GM19467 (cell line): Measurements from ENCODE around the gene IRF4.

Source experiments
- ATAC-seq: cut with Tn5 transposase; IDR thresholded peaks from one replicate; pipeline ENCODE4 v1.9.1; 2021; ENCODE audit warnings: mild to moderate bottlenecking, moderate library complexity; ENCODE audit not compliant: unreplicated experiment

The IRF4 gene

DNA sequence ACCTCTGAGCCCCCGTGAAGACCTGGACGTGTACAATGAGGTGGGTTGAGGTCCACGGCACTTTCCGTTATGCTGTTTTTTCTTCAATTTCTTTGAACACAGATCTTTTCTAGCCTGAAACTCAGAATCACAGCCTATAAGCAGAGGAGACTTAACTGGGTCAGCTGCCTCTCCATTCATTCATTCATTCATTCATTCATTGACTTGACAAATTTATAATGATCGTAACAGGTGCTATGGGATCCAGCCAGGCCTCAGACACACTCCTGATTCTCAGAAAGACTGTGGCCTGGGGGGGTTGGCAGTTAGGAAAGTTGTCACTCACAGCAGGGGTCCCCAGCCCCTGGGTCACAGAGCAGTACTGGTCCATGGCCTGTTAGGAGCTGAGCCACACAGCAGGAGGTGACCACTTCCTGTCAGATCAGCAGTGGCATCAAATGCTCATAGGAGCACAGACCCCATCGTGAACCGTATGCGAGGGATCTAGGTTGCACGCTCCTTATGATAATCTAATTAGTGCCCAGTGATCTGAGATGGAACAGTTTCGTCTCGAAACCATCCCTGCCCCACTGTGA, 38.6 kb upstream of the IRF4 start:
- ATAC-seq: no peak

- ATAC-seq: no peak
Observed at GRCh38 chr6:353642-354614, 37.6 kb upstream of the IRF4 start.

GRCh38 chr6:354631-355280, 36.8 kb upstream of the IRF4 start:
- ATAC-seq: no peak

- no peak for ATAC-seq
Observed at GRCh38 chr6:355373-356208, 36.0 kb upstream of the IRF4 start.

GRCh38 chr6:356828-357251, 34.7 kb upstream of the IRF4 start:
- peak; percentile 41 for ATAC-seq

GRCh38 chr6:357261-357790, 34.2 kb upstream of the IRF4 start:
- ATAC-seq: no peak

DNA sequence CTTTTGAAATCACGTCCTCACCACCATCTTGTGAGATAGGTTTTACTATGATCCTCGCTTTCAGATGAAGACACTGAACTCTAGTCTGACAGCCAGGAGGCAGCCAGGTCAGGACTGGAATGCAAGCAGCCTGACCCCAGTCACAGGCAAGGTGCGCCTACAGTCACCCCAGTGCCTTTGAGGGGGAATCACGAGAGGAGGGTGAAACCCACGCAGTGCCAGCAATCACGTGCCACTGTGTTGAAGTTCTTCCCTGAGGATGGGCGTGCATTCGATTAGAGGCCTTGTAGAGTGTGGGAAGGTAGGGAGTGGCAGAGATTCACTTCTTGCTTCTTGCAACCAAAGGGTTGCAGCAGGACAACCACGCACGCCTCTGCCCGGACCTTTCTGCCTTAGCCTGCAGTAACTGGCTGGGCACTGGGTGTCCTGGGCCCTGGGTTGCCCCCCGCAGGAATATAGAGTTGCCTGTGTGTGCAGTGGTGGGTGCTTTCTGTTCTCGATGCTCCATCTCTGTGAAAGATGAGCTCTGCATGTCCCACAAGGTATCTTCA, 33.7 kb upstream of the IRF4 start:
- no peak for ATAC-seq

DNA sequence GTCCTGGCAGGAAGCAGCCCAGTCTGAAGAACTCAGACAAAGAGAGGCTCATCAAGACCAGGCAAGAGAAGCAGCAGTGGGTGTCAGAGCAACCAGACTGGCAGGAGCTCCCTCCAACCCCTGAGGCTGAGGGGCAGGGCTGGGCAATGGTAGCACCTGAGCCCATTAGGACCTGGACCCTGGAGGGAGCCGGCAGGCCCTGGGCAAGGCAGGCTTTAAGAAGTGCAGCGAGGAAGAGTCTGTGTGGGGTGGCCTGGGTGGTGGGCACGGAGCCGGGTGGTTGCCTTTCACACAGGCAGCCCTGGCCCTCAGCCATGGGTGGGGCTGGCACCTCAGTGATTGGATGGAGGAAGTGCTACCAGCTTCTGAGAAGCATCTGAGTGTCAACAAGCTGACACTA, 33.1 kb upstream of the IRF4 start:
- no peak for ATAC-seq

DNA sequence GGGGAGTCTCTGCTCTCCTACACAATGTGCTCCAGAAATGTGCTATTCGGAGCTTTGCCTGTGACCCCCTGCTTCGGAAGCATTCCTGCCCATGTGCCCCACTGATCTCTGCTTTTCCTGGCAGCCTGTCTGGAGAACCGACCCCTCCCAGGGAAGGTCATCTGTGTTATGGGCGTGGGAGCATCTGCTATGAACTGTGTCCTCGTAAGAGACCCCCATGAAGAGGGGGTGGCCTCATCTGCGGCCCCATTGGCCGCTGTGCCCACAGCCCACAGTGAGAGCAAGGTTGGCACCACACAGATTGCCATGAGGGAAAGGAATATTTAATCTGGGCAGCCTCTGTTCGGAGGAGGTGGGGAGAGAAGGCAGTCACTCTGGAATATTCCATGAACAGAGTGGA, 32.7 kb upstream of the IRF4 start:
- ATAC-seq: no peak

- ATAC-seq: no peak
Observed at GRCh38 chr6:359261-360035, 32.1 kb upstream of the IRF4 start.

DNA sequence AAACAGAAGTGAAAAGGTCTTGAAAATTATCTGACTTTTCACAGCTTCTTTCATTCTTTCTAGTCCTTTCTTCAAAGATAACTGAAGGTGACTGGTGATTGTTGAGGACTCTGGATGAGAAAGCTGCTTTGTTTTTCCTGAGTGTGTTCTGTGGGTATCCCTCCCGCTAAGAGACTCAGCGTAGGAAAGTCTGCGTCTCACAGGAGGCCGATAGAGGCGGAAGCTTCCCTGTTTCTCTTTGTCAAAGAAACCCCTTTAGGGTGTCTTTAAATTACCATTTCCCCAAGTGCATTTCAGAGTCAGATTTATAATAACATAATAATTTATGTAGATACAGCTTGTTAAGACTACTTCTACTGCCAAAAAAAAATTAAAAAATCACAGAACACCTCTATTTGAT, 31.2 kb upstream of the IRF4 start:
- ATAC-seq: no peak

- no peak for ATAC-seq
Observed at GRCh38 chr6:360764-361373, 30.7 kb upstream of the IRF4 start.

DNA sequence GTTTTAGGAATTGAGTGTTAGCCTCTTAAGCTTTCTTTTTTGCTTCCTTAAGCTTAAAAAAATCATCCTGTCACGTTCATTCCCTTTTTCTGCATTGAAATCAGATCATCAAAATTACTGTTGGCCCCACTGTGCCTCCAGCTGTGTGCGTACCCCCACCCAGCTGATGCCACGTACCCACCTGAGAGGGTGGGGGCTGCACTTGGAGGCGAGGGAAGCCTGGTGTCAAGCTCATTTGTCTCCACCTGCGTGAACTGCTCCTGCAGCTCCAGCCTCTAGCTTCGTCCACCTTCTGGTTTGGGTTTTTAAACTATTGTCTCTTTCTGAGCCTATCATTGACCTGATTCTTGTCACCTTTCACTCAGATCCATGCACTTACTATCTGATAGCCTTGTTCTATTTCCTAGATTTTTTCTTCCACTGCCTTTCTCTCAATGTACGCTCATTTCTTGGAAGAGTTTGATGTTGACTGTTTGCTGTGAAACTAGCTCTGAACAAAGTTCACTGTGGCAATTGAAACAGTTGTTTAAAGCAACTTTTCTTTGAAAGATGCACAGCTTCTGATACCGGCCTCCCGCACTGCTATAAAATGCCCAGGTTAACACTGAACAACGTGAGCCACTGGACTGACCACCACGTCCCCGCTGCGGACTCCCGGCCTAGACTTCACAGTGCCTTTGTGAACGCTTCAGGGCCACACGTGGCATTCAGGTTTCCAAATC, 30.0 kb upstream of the IRF4 start:
- no peak for ATAC-seq

GRCh38 chr6:362231-362923, 29.2 kb upstream of the IRF4 start:
- no peak for ATAC-seq

GRCh38 chr6:362924-363249, 28.7 kb upstream of the IRF4 start:
- ATAC-seq: no peak

- ATAC-seq: no peak
Observed at GRCh38 chr6:363291-363690, 28.3 kb upstream of the IRF4 start.

- ATAC-seq: no peak
Observed at GRCh38 chr6:363909-364308, 27.6 kb upstream of the IRF4 start.
